ENCODE results near the gene OR1L8.
"Not testable (repeated sequence)": the region's sequence is repeated elsewhere in the genome, so short reads cannot be mapped to it uniquely, and the experiment has no call there.

The OR1L8 gene, protein sequence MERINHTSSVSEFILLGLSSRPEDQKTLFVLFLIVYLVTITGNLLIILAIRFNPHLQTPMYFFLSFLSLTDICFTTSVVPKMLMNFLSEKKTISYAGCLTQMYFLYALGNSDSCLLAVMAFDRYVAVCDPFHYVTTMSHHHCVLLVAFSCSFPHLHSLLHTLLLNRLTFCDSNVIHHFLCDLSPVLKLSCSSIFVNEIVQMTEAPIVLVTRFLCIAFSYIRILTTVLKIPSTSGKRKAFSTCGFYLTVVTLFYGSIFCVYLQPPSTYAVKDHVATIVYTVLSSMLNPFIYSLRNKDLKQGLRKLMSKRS

GRCh38 chr9:122583284-122583683 lies at the start of gene OR1L8:
OR1L8 (minus strand) TSS chr9:122583384; CDS start chr9:122568477, 14,907 bp downstream.
- not testable (repeated sequence) for DNase-seq

DNA sequence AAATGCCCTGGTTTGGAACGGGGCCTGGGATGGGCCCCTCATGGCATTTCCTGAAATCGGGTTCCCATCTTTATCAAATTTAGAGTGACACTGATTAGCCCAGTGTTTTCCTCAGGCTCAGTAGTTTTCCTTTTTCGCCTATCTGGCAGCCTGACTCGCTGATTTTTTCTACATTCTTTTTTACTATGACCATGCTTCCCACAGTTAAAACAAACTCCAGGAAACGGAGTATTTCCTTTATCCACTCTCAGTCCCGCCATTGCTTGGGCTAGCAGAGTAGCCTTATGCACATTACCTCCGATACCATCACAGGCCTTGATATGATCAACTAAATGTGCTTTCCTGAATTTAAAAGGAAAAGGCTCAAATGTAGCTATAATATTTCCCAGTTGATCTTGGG lies 36.8 kb upstream of the OR1L8 start:
- DNase-seq, result no peak

GRCh38 chr9:122614362-122614761 lies 31.2 kb upstream of the OR1L8 start, which contains the start of gene OR1Q1:
OR1Q1 (plus strand) TSS chr9:122614738; CDS start chr9:122614738, 0 bp downstream.
- DNase-seq, result no peak

DNA sequence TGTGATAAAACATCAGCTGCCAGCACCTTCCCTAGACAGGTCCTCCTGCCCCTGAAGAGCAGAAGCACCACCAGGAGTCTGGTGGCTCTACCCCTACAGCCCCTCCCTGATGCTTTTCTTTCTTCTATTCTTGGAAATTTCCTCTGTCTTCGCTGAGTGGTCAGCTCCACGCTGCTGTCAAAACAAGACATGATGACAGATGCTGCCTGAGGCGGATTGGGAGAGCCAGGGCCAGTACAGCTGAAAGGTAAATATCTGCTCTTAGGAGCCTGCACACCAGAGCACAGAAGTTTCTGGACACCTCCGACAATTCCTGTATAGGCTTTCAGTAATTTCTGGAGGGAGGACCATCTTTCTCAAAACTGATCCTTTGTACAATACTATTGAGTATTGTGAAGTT lies 26.6 kb upstream of the OR1L8 start:
- no peak for DNase-seq

DNA sequence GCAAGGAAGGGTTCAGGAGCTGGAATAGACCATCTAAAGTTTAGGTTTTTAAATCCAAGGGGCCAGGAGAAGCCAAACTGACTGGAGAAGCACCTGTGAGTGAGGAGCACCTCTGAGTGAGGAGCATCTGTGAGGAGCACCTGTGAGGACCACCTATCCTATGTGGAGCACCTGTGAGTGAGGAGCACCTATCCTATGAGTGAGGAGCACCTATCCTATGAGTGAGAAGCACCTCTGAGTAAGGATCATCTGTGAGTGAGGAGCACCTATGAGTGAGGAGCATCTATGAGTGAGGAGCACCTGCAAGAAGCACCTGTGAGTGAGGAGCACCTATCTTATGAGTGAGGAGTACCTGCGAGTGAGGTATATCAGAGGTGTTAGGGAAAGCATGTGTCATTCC lies 23.4 kb upstream of the OR1L8 start:
- no peak for DNase-seq

- DNase-seq, result no peak
Measured at GRCh38 chr9:122605691-122606090, 22.5 kb upstream of the OR1L8 start.

- no peak for DNase-seq
Measured at GRCh38 chr9:122580360-122580759, 2.8 kb downstream of the OR1L8 start.

DNA sequence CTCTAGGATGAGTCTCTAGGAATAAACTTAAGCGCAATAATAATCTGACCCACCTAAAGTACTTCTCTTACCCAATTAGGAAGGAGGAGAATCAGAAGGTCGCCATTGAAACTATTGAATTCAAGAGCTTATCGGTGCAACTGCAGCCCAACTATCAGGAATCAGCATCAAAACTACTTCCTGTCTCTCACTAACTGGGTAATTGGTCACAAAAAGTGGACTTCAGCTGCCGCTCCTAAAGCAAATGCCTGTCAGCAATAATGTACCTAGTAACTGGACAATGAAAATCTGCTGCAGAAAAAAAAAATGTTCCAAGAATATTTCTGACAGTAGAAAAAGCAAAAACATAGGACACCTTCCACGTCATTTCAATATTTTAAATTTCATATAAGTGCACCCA lies 3.3 kb downstream of the OR1L8 start:
- DNase-seq, result no peak

DNA sequence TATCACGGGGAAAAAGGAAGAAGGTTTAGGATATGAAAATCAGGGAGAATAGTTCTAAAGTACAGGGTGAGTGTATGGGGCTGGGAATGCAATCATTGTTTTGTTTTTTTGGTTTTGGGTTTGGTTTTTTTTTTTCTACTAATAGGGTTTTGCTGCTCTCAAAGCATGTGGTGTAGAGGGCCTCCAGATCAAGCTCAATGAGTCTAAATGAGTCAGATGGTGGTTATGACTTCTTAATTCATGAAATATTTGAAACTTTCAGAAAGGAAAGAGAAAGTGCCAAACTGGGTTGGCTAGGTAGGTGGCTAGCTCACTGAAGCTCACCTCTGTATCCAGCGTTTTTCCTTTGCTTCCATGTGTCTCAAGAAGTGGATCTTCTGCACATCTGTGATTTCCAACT lies 10.7 kb downstream of the OR1L8 start:
- DNase-seq, result no peak

DNA sequence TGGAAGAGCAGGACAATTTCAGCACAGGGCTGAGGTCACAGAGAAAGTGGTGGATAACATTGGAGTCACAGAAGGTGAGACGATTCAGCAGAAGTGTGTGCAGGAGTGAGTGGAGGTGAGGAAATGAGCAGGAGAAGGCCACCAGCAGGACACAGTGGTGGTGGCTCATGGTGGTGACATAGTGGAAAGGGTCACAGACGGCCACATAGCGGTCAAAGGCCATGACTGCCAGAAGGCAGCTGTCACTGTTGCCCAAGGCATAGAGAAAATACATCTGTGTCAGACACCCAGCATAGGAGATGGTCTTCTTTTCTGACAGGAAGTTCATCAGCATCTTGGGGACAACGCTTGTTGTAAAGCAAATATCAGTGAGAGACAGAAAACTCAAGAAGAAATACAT lies 15.3 kb downstream of the OR1L8 start:
- DNase-seq, result no peak

DNA sequence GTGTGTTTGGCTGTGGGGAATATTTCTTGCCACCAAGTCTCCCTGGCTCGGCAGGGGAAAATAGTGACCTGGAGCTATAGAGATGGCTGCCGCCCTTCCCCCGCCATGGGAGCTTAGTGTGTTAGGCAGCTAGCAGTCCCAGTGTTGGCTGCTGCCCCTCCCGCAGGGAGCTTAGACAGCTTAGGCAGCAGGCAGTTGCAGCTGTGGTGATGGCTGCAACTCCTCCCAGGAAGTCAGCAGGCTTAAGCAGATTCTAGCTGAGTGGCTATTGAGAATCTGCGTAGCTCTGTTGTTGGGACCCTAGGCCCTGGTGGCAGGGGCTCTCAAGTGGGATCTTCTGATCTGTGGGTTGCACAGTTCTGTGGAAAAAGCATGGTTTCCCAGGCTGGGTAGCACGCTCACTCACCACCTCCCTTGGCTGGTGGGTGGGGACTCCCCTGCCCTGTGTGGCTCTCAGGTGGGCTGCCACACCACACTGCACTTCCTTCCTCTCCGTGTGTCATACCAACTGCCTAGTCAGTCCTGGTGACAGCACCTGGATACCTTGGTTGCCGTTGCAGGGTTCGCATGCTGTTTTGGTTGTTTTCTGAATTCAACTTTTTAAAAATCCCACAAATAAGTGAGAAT lies 20.9 kb downstream of the OR1L8 start:
- DNase-seq, result no peak

- DNase-seq, result no peak
Measured at GRCh38 chr9:122561446-122561845, 21.7 kb downstream of the OR1L8 start.

GRCh38 chr9:122552812-122553211 lies 30.4 kb downstream of the OR1L8 start, which contains the start of gene OR1N2:
OR1N2 (plus strand) TSS chr9:122553112; CDS start chr9:122553212, 100 bp downstream.
- DNase-seq, result no peak

- DNase-seq, result no peak
Measured at GRCh38 chr9:122551371-122551770, 31.8 kb downstream of the OR1L8 start.

DNA sequence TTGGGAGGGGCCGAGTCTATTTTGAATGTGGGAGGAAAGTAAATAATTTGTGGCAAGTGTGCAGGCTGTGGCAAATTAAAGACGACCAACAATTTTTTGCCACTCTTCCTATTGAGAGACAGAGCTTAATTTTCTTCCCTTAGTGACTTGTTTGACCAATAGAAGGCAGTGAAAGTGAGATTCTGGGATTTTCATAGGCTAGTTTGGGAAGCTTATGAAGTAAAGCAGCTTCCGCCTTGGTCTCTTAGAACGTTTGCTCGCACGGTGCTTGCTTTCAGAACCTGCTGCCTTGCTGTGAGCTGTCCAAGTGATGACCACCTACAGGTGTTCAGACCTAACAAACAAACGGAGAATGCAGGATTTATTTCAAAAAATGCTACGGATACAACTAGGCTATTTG lies 37.0 kb downstream of the OR1L8 start:
- no peak for DNase-seq

DNA sequence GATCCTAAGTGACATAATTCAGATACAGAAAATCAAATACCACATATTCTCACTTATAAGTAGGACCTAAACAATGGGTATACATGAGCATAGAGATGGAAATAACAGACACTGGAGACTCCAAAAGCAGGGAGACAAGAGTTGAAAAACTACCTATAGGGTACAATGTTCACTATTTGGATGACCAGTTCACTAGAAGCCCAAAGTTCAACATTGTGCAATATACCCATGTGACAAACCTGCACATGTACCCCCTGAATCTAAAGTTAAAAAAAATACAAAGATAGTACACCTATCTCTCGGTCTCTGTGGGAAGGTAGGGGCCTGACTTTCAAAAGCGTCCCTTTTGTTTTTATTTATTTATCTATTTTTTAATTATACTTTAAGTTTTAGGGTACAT lies 44.4 kb downstream of the OR1L8 start:
- DNase-seq, result no peak

- not testable (repeated sequence) for DNase-seq
Measured at GRCh38 chr9:122537066-122537465, 46.1 kb downstream of the OR1L8 start.

DNA sequence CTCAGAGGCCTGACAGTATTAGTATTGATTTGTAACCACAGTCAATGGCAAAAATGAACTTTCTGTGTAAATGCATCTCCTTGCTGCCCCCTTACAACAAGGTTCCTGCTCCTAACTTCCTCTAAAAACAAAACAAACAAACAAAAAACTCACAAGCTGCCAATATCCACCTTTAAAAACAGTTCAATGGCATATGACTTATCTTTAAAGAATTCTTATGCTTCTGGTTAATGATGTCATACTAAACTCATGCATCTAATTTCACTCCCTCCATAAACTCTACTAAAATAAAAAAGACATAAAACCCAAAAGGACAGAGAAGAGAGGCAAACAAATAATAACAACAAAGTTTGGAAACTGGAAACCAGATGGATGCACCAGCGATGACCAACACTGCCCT lies 47.0 kb downstream of the OR1L8 start:
- no peak for DNase-seq

DNA sequence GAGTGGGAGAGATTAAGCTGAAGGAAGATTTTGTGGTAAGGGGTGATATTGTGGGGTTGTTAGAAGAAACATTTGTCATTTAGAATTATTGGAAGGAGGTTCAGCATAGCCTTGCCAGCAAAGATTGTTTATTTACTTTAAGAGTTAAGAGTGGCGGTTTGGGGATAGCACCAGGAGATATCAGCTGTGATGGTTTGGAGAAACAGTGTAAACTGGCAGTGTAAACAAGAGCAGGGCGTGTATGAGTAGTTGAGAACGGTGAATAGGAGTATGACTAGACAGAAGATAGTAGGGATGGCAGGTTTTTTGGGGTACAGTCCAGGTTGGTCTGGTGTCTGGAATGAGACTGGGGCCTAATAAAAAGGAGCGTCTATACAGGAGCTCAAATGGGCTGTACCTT lies 52.0 kb downstream of the OR1L8 start:
- DNase-seq, result not testable (repeated sequence)

DNA sequence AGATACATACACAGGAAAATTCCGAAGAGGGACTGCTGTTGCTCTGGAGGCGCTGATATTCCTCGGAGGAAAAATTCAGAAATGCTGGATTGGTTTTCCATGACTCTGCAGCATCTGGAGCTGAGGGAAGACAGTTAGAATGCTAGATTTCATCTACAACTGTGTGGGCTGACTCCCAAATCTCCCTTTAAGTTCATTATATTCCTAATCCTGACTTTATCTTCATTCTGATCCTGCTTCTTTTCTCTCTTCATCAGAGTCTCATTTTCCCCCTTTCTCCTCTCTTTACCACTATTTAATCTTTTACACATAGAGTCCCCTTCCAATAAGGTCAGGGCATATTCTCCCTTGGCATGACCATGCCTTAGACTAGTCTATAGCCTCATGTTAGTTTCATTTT lies 56.0 kb downstream of the OR1L8 start, which contains the start of gene OR1N1:
OR1N1 (minus strand) TSS at position 101 of the 400 bp plus-strand sequence; CDS start at position 101, 0 bp downstream.
- DNase-seq, result no peak

GRCh38 chr9:122526602-122527001 lies 56.6 kb downstream of the OR1L8 start:
- no peak for DNase-seq

- no peak for DNase-seq
Measured at GRCh38 chr9:122519376-122519775, 63.8 kb downstream of the OR1L8 start.

GRCh38 chr9:122518841-122519240 lies 64.3 kb downstream of the OR1L8 start, which contains the start of gene OR1J4:
OR1J4 (plus strand) TSS chr9:122519141; CDS start chr9:122519141, 0 bp downstream.
- no peak for DNase-seq

DNA sequence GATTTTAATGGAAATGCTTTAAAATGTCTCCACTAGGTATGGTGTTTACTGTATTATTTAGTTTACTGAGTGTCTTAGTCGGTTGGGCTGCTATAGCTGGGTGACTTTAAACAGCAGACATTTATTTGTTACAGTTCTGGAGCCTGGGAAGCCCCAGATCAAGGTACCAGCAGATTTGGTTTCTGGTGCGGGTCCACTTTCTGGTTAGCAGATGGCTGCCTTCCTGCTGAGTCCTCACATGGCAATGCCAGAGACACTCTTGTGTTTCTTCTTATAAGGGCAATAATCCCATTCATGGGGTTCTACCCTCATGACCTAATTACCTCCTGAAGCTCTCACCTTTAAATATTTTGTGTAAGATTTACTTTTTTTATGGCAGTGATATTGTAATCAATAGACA lies 65.0 kb downstream of the OR1L8 start:
- no peak for DNase-seq
